ENCODE results near the gene CASD1. TPM values are rescaled to one million over a fixed set of nuclear protein-coding genes. Genes with fewer than 3 reads are reported as not detected.

The CASD1 gene
- total and polyA plus RNA-seq, 2 of the 4 experiments (the other 2 are of a cell fraction): 4.0 to 4.5 TPM

- Histone ChIP-seq H2AK5ac (ENCODE audit: low read depth, low read length) (no peak overlapping the region), H3K56ac (ENCODE audit: extremely low read depth, insufficient read depth, low read length) (no peak overlapping the region), H4K20me1 (ENCODE audit: insufficient read depth, low read length) (no peaks in the 10 kb centered on the region), H2BK15ac (ENCODE audit: low read depth, low read length) (no peak overlapping the region), H4K8ac (ENCODE audit: low read depth in 2 of 2, low read length in 2 of 2) (no peak overlapping the region), H4K91ac (ENCODE audit: insufficient read depth, low read depth, low read length) (no peak overlapping the region), H2BK120ac (ENCODE audit: low read depth, low read length) (no peak overlapping the region), H3K4me3 (ENCODE audit: insufficient read depth, low read depth, low read length) (no peak overlapping the region), H2BK20ac (ENCODE audit: low read depth, low read length) (no peak overlapping the region), H2AFZ (replicated peaks; ENCODE audit: low read length, poor library complexity) (no peak overlapping the region), H3K79me1 (ENCODE audit: low read depth in 1 of 2, low read length in 2 of 2) (no peaks in the 10 kb centered on the region), H3K9ac (ENCODE audit: low read depth, low read length) (no peak overlapping the region), H3K23ac (ENCODE audit: low read depth, low read length) (no peak overlapping the region), H3K4me2 (ENCODE audit: low read depth, low read length) (no peak overlapping the region), H4K5ac (ENCODE audit: low read depth, low read length) (no peak overlapping the region), H3K27me3 (ENCODE audit: control insufficient read depth, insufficient read depth, low read length) (peaks cover 7% of the 10 kb centered on the region; the same call in 1 of the 2 replicates), H2BK5ac (ENCODE audit: low read depth, low read length, poor library complexity, severe bottlenecking) (no peak overlapping the region), H3K9me1 (ENCODE audit: insufficient read depth, low read length) (no peaks in the 10 kb centered on the region), H3K4me1 (ENCODE audit: control insufficient read depth, insufficient read depth, low read length) (no peaks in the 10 kb centered on the region), H3K18ac (ENCODE audit: low read depth, low read length) (no peak overlapping the region), H3K14ac (replicated peaks; ENCODE audit: low read depth, low read length) (no peak overlapping the region), H3K36me3 (ENCODE audit: control insufficient read depth, insufficient read depth, low read length) (no peaks in the 10 kb centered on the region), H3K9me3 (ENCODE audit: control insufficient read depth, insufficient read depth, low read length) (peaks cover 3% of the 10 kb centered on the region; the same call in 1 of the 2 replicates), H2AK9ac (replicated peaks; ENCODE audit: low read depth, low read length, poor library complexity) (no peak overlapping the region), H3K27ac (ENCODE audit: insufficient read depth, low read length) (no peak overlapping the region), H3K4ac (ENCODE audit: low read depth, low read length) (no peak overlapping the region)
- POLR2A ChIA-PET (ENCODE audit: unreplicated experiment): no interaction called here
- dilution Hi-C loops (cut with HindIII; ENCODE audit: low sequenced_read_pairs, unreplicated experiment): no loop called here
- ATAC-seq (ENCODE audit: low read depth): no peak
- DNase-seq: no peak
- intact Hi-C loops (cut with micrococcal nuclease): no loop called here
- CTCF ChIA-PET: interaction anchor here (0.6 kb wide), 1 partner anchor 1661 kb away, joined by 7 read pairs; no protein-coding TSS in a partner anchor
- no TSS peak for BruUV-seq (replicated peaks)
- no CpG with 5 or more reads among the region's 2 CpGs for WGBS, 2 experiments (ENCODE audit: extremely low coverage in 2 of 2, insufficient read length in 1 of 2)
- in situ Hi-C loops (cut with MboI; ENCODE audit: low sequenced_read_pairs): no loop called here
- no peak for TF ChIP-seq RCOR1 (IDR thresholded peaks at IDR 0.05; ENCODE audit: insufficient replicate concordance, low read length)
- TF ChIP-seq POLR2A (IDR thresholded peaks at IDR 0.05; ENCODE audit: low read depth, low read length): no peak
- no peak for TF ChIP-seq RAD21 (IDR thresholded peaks at IDR 0.05; ENCODE audit: low read length)
- no peak for TF ChIP-seq ELK1 (IDR thresholded peaks at IDR 0.05; ENCODE audit: borderline replicate concordance, low read depth, low read length)
- TF ChIP-seq MXI1 (IDR thresholded peaks at IDR 0.05; ENCODE audit: borderline replicate concordance, low read depth, low read length): no peak
- no peak for TF ChIP-seq CEBPB (IDR thresholded peaks at IDR 0.05; ENCODE audit: low read depth, low read length)
- TF ChIP-seq FOS (IDR thresholded peaks at IDR 0.05; ENCODE audit: low read depth, low read length): no peak
- no peak for TF ChIP-seq BHLHE40 (IDR thresholded peaks at IDR 0.05; ENCODE audit: low read depth, low read length)
- TF ChIP-seq, protein P1, sequence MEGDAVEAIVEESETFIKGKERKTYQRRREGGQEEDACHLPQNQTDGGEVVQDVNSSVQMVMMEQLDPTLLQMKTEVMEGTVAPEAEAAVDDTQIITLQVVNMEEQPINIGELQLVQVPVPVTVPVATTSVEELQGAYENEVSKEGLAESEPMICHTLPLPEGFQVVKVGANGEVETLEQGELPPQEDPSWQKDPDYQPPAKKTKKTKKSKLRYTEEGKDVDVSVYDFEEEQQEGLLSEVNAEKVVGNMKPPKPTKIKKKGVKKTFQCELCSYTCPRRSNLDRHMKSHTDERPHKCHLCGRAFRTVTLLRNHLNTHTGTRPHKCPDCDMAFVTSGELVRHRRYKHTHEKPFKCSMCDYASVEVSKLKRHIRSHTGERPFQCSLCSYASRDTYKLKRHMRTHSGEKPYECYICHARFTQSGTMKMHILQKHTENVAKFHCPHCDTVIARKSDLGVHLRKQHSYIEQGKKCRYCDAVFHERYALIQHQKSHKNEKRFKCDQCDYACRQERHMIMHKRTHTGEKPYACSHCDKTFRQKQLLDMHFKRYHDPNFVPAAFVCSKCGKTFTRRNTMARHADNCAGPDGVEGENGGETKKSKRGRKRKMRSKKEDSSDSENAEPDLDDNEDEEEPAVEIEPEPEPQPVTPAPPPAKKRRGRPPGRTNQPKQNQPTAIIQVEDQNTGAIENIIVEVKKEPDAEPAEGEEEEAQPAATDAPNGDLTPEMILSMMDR (conservative IDR thresholded peaks at IDR 0.05; ENCODE audit: low read depth, low read length): no peak
- TF ChIP-seq, protein P2, sequence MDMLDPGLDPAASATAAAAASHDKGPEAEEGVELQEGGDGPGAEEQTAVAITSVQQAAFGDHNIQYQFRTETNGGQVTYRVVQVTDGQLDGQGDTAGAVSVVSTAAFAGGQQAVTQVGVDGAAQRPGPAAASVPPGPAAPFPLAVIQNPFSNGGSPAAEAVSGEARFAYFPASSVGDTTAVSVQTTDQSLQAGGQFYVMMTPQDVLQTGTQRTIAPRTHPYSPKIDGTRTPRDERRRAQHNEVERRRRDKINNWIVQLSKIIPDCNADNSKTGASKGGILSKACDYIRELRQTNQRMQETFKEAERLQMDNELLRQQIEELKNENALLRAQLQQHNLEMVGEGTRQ (IDR thresholded peaks at IDR 0.05; ENCODE audit: low read depth, low read length): no peak
- TF ChIP-seq RFX5 (IDR thresholded peaks at IDR 0.05; ENCODE audit: low read depth, low read length): no peak
- TF ChIP-seq MAFK (IDR thresholded peaks at IDR 0.05; ENCODE audit: low read depth, low read length): no peak
- TF ChIP-seq MAZ (IDR thresholded peaks at IDR 0.05; ENCODE audit: borderline replicate concordance, low read depth, low read length): no peak
- no peak for TF ChIP-seq SMC3 (IDR thresholded peaks at IDR 0.05; ENCODE audit: low read depth, low read length)
- TF ChIP-seq NFE2L2 (IDR thresholded peaks at IDR 0.05; ENCODE audit: low read depth, low read length): no peak
These were observed 11.5 kb upstream of the CASD1 start for GRCh38 chr7:94497874-94498670.
